ENCODE data around the gene APCDD1L.

Gene APCDD1L

GRCh38 chr20:58515233-58516212, at the start of gene APCDD1L:
APCDD1L (minus strand) TSS chr20:58515399; CDS start chr20:58514707, 692 bp downstream.
- DNase-seq, result no peak

DNA sequence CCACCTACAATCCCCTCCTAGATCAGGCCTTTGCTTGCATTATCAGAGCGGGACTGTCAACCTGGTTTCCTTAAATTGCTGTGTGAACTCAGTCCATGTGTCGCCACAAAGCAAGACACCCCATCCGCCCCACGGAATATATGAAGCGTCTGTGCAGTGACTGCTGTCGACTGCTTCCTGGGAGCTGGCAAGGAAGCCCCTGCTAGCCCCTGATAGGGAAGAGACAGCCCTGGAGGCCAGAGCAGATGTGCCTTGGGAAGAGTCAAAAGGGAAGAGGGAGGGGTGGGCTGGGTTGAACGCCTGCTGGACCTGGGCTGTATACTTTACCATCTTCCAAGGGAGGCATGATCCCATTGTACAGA, 44.1 kb upstream of the APCDD1L start:
- no peak for DNase-seq

DNA sequence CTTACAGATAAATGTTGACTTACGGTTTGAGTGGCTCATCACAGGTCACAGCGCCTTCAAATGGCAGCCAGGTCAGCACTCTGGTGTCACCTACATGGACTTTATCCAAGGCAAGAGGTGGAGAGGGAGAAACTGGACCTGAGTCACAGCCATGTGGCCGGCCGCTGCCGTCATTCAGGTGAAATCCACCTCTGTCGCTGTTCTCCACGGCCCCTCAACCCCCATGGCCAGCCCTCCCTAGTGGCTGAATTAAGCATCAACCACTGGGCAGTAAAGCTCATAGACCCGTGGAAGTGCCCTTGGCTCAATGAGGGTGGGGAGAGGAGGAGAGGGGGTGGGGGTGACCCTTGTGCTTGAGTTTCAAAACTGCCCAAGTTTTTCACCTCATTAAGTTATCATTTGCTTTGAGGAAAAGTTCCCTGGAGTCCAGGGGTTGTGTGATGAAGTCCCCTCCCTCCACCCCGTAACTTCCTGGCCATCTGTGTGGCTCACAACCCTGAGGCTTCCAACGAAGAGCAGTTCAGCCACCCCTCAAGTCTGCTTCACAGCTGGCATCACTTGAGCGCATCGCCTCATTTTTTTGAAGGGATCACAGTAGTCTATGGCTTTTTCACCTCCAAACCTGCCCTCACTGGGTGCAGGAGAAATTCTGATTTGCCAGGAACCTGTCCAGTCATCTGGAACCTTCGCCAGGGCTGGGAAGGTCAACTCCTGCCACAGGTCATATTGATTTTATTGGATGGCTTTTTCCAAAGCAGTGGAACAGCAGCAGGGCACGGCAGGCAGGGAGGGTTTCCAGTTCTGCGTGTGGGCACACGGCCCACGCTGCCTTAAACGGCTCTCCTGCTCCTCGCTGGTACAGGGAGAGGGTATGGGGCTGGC, 43.5 kb upstream of the APCDD1L start:
- no peak for DNase-seq

- no peak for DNase-seq
Measured at GRCh38 chr20:58557733-58558342, 42.6 kb upstream of the APCDD1L start.

DNA sequence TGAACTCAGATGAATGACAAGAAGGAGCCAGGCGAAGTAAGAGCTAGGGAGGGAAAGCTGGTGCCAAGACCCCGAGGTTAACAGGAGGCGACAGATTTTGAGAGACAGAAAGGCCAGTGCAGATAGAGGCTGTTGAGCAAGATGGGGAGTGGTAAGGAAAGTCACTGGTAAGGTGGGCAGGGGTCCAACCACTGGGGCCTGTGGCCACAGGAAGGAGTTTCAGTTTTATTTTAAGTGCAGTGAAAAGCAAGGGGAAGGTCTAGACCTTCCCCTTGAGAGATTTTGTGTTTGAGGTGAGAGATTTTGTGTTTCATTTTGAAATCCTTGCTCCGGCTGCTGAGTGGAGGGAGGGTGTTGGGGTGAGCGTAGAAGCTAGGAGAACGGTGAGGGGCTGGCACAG, 41.8 kb upstream of the APCDD1L start:
- DNase-seq, result no peak

DNA sequence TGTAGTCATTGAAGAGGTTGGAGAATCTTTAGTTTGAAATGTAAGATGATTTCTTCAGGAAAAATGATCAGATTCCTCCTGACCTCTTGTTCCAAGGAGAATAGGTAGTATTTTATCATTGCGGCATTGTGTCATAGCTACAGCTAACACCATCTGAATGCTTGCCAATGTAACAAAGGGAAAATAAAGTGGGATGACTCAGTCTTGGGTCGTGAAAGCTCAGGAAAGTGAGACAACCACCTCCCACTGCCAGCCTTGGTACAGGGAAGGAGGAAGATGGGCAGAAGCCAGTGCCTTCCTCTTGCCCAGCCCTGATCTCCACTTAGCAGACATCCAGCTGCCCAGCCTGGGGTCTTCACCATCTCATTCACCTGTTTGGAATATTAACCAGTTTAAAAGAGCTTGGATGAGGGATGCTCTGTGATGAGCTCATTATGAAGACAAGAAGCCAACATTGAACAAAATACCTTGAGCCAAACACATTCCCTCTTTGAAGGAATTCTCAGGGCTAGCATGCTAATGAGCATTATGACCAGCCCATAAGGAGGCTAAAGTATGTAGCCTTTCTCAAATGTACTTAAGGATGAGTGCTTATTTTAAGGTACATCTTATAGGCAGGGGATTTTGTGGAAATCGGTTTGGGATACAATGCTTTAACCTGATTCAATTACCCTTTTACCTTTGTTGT, 40.0 kb upstream of the APCDD1L start:
- no peak for DNase-seq

- DNase-seq, result no peak
Measured at GRCh38 chr20:58554541-58554940, 39.3 kb upstream of the APCDD1L start.

GRCh38 chr20:58553841-58554240, 38.6 kb upstream of the APCDD1L start:
- DNase-seq, result no peak

DNA sequence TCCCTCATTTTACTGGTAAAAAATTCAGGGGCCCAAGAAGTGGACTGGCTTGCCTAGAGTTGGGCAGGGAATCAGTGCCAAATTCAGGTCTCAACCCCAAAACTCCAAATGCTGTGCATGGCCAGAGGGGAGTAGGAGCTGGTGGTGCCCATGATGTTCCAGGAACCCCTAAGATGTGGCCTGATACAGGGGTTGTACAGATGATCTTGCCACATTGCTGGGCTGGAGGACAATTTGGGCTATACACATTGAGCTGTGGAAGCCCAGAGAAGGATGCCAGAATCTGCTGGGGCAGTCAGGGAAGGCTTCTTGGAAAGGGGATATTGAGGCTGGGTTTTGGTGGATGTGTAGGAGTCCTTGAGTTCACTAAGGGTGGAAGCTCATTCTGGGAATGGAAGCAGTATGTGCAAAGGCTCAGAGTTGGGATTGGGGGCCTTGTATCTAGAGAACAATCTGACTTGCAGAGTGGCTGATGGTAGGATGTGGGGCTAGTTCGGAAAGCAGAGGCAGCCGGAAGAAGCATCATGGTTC, 38.0 kb upstream of the APCDD1L start:
- no peak for DNase-seq

- no peak for DNase-seq
Measured at GRCh38 chr20:58552366-58552934, 37.3 kb upstream of the APCDD1L start.

- no peak for DNase-seq
Measured at GRCh38 chr20:58551631-58552030, 36.4 kb upstream of the APCDD1L start.

DNA sequence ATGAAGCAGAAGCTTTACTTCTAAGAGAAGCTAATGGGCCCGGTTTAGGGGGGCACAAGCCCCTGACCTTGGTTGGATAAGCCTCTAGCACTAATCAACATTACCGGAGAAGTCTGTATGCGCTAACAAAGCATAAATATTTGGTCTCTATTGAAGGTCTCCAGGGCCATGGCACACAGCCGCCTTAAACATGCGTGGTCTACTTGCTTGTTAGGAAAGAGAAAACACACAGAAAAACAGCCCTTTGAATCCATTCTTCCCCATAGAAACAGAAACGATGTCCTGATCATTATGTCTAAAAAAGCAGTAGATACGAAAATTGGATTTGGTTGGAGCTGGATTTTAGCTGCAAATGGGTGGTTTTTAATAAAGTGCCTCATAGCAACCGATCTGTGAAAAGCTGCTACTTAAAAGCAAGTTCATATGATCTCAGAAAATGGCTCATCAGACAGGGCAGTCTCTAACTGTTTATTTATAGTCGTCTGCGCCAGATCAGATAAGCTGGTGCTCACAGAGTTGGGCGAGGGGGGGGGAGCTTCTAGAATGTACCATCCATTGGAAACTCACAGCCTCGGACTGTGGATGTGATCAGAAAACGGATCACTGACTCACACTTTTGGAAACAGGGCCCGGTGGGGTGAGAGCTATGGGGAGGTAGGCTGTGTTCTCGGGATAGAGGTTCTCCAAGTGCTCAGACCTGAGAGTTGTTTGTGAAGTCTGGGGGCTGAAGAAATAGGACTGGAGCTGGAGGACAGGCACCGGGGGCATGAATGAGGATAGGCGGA, 35.3 kb upstream of the APCDD1L start:
- no peak for DNase-seq

- DNase-seq, result no peak
Measured at GRCh38 chr20:58549231-58550209, 34.3 kb upstream of the APCDD1L start.

DNA sequence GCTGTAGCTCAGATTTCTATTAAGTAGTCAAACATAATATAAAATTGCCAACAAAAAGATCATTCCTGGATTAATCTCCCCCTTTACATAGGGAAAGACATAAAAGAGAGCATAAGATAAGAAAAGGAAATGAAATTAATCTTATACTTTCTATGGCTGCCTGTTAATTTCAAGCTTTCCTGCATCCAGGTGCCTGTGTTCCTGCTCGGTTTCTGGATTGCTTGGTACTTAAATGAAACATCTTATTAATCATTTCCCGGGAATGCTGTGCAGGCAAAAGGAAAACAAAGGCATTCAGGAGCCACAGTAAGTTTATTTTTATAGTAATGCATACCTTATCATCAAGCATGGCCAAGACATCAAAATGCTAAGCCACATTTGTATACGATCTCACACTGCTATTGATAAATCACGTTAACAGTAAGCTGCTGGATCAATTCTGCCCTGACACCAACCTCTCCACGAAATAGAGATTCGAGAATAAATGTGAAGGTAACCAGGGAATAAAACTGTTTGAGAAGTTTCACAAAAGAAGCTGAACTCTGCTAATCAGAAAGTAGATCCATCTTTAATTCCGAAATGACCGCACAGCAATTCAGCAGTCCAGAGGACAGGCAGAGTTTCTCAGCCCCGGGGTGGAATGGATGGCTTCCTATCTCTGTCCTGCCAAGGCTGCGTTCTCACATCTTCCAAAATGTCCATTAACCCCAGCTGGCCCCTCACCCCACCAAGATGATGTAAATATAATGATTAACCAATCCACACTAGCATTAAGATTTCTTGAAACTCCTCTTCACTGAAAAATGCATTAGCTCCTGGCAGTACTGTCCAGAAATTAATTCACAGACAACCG, 32.6 kb upstream of the APCDD1L start:
- no peak for DNase-seq

GRCh38 chr20:58546756-58547622, 31.8 kb upstream of the APCDD1L start:
- DNase-seq, result no peak

DNA sequence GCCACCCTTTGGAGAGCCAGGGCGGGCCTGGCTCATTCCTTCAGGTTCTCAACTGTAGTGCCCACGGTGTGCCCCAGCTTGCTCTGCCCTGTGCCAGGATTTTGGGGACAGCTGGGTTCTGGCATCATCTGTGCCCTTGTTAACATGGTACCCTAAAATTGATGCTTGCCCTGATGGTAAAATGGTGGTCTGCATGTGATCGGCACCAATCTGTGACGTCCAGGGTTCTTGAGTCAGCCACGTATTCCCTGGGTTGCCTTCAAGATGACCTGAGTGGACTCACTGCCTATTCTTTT, 31.2 kb upstream of the APCDD1L start:
- no peak for DNase-seq

DNA sequence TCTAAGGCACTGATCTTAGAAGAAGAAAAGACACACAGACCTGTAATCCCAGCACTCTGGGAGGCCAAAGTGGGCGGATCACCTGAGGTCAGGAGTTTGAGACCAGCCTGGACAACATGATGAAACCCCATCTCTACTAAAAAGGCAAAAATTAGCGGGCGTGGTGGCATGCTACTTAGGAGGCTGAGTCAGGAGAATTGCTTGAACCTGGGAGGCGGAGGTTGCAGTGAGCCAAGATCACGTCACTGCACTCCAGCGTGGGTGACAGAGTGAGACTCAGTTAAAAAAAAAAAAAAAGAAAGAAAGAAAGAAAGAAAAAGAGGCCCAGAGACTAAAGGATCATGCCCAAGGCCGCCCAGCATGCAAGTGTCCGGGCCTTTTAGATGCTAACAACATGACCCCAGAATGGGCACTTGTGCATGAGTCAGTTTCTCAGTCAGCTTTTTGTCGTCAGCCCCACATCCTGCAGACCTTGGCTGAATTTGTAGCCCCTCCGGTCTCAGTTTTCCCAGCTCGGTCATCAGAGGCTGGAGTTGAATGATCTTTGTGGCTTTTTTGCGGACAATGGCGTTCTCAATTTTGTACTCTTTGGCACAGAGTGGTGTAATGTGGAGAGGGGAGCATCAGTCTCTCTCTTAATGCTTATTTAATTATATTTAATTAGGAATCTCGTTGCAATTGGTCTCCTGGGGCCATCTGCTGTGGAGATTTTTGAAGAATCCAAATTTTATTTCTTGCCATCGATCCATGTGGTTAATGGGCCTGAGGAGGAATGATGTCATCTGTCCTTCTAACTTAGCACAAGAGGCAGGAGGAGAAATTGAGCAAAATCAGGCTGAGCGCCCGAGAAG, 30.6 kb upstream of the APCDD1L start:
- DNase-seq, result no peak
